Measurements from ENCODE around the gene P3R3URF.

DNA sequence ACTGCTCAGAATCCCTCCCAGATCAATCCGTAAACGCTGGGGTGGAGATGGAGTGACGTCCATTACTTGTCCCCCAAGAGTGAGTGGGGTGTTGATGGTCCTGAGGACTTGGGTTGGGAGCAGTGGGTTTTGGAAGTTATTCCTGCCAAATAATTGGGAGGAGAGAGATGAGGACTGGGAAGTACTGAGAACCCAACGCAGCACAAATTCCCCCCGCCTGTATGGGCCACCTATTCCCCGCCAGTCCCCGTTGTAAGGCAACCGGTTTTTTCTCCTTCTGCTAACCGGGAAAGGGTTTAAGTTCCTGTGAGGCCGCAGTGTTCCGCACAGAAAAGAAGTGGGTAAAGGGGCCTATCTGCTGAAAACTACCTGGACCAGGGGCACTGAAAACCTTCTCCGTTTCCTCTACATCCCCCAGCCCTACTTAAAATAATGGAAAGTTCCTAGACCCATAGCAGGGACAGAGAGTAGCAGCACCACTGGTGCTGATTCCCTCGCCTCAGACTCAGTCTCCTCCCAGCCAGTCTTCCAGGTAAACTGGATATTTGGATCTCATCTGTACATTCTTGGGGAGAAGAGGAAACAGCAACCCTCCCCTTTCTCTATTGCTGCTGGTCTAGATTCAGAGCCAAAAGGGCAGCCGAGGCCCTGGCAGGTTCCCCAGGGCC, 27.6 kb upstream of the P3R3URF start:
- TF ChIP-seq, protein P1, sequence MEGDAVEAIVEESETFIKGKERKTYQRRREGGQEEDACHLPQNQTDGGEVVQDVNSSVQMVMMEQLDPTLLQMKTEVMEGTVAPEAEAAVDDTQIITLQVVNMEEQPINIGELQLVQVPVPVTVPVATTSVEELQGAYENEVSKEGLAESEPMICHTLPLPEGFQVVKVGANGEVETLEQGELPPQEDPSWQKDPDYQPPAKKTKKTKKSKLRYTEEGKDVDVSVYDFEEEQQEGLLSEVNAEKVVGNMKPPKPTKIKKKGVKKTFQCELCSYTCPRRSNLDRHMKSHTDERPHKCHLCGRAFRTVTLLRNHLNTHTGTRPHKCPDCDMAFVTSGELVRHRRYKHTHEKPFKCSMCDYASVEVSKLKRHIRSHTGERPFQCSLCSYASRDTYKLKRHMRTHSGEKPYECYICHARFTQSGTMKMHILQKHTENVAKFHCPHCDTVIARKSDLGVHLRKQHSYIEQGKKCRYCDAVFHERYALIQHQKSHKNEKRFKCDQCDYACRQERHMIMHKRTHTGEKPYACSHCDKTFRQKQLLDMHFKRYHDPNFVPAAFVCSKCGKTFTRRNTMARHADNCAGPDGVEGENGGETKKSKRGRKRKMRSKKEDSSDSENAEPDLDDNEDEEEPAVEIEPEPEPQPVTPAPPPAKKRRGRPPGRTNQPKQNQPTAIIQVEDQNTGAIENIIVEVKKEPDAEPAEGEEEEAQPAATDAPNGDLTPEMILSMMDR (IDR thresholded peaks at IDR 0.05), result no peak
- no peak for TF ChIP-seq EP300 (IDR thresholded peaks at IDR 0.05; ENCODE audit: low read depth)

All from transverse colon (tissue), 3 donors.